Stimulated activated CD4-positive, alpha-beta T cell treated with anti-CD3 and anti-CD28 coated beads, Interleukin-4, amount 100 ng/mL, for 24 hours (primary cell): ENCODE measurements around the gene RNF111.
"Not testable (repeated sequence)": the region's sequence is repeated elsewhere in the genome, so short reads cannot be mapped to it uniquely, and the experiment has no call there.

Source experiments
- DNase-seq: peaks from one replicate; pipeline ENCODE4 v3.0.0-alpha.2; 2020

The RNF111 gene

DNA sequence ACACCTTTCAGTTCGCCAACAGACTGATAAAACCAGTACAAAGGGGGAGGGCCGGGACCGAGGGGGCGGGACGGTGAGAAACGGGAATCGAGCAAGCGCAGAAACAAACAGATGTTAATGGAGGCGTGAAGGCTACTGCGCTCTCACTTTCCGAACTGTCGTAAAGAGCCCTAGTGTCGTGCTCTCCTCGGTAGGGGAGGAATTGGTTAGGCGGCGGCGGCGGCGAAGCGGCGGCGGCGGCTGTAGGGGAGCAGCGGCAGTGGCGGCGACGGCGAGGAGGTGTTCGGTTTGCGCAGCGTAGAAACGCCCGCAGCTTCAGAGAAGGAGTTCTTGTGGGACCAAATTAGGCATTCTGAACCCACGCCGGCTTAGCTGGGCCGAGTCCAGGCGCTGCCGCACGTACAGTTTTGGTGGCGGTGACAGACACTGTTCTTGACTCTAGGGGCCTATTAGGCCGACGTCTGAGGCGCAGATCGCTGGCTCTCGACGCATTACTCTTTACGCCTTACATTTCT lies at the start of gene RNF111:
TSS of gene RNF111 (plus strand) at position 173 of the 515 bp plus-strand sequence. CDS start 43,160 bp downstream, outside the sequence.
- peak; percentile 91 for DNase-seq

DNA sequence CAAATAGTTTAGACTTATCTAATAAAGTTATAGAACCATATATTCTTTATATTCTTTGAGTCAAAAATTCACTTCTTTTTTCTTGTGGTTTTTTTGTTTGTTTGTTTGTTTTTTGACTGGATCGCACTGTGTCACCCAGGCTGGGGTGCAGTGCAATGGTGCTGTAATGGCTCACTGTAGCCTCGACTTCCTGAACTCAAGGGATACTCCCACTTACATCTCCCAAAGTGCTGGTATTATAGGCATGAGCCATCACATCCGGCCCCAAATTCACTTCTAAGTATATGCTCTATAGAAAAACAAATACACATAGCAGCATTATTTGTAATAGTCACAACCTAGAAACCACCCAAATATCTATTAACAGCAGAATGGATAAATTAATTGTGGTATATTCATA lies 40.3 kb upstream of the RNF111 start:
- DNase-seq = no peak

DNA sequence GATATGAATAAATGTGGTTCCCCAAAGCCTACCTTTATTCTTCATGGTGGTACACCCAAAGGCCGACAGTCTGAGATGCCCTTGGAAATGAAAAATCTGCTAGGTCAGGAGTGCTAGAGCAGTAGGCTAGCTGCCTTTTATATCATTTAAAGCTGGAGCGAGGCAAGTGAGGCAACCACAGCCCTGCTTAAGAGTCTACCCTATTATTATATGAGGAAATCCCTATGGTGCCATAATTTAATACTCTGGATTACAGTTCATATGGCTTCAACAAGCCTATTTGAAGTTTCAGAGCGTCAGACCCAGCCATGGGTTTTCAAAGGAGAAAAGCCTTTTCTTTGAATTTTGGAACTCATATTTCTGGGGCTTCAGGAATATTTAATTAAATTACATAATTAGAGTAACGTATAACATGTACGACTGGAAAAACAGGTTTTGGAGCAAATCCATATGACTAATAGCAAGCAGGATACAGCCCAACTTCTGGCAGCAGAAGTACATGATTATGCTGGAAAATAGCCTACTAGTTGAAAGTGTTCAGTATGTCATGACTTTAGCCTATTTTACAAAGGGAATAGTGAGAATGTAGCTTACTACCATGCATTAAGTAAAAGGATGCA lies 36.0 kb upstream of the RNF111 start:
- DNase-seq = no peak

DNA sequence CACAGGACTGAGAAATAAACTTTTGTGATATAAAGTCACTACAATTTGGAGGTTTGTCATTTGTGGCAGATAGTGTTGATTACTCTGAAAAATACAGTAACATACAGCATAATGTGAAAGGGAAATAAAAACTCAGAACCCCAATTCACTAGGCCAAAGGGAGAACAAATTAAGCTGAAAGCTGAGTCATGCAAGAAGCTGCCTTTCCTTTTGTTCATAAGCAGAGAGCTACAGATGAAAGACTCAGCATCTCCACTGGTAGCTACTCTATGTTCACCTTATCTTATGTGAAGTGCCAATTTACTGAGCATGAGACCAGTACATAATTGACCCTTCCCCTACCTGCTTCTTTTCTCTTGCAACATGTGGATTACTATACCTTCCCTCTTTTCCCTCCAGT lies 34.7 kb upstream of the RNF111 start:
- DNase-seq = no peak

DNA sequence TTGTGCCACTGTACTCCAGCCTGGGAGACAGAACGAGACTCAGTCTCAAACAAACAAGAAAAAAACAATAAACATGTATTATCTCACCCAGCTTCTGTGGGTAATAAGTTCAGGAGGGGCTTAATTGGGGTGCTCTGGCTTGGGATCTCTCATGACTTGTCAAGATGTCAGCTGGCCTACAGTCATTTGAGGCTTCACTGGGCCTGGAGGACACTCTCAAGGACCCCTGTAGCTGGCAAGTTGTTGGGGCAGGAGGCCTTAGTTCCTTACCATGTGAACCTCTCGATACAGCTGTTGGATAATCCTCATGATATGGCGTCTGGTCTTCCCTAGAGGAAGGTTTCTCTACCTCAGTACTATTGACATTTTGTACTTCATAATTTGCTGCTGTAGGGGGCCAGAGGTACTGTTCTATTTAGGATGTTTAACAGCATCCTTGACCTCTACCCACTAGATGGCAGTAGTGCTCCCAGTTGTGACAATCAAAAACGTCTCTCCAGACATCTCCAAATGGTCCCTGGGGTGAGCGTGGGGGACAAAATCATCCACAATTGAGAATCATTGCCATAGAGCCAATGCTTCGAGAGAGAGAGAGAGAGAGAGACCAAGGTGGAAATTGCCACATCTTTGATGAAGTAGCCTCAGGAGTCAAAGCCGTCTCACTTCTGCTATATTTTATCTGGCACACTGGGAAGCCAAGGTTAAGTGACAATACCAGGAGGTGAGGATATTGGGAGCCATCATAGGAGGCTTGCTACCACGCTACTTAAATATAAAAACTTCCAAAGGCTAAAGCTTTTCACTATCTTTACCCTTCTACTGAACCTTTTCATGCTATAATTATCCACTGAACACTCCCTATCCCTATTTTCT lies 30.1 kb upstream of the RNF111 start:
- DNase-seq = peak; percentile 71

DNA sequence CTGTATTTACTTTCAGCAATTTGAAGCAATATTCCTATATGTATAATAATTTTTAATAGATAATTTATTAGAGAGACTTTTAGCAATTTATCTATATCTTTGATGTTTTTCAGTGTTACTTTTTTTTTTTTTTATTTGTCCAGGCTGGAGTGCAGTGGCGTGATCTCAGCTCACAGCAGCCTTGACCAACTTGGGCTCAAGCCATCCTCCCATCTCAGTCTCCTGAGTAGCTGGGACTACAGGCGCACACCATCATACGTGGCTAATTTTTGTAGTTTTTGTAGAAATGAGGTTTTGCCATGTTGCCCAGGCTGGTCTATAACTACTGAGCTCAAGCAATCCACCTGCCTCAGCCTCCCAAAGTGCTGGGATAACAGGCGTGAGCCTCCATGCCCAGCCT lies 28.7 kb upstream of the RNF111 start:
- DNase-seq = no peak

DNA sequence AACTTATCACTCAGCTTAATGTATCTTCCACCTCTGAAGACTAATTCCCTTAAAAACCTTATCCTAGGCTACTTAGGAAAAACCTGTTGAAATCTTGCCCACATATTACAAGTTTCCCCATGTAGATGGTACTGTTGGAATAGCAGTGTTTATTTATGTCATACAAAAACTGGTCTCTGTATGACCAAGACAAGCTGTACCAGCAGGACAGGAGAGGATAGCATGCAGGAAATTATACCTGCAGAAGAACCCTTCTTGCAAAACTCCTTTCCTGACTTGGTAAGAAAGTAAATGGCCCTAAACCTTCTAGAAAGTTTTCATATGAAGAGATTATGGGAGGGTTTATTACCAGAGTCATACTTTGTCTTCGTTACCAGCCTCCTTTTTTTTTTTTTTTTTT lies 25.3 kb upstream of the RNF111 start:
- DNase-seq = no peak

DNA sequence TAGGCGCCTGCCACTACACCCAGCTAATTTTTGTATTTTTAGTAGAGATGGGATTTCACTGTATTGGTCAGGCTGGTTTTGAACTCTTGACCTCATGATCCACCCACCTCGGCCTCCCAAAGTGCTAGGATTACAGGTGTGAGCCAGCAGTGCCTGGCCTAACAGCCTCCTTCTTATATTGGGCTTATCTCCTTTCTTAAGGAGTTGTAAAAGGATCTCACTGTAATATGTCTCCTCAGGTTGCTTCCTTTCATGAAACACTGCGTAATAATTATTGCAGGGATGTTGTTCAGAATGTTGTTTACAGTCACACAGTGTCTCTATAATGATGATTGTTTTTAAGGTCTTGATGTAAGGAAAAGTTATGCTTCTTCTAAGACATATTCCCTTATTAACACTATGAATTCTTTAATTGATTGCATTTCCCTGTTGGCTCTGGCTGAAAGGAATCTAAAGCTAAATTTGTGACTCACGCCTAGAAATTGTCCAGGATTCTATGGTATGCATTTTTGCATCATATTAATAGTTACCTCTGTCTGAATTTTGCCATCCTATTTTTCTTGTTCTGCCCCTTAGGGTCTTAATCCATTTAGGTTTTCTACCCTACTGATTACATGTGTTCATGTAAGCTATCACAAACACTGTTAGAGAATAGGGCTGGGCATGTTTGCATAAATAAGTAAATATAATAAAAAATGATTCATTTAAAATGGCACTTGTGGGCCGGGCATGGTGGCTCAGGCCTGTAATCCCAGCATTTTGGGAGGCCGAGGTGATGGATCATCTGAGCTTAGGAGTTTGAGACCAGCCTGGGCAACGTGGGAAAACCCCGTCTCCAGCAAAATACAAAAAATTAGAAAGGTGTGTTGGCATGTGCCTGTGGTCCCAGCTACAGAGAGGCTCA lies 24.5 kb upstream of the RNF111 start:
- no peak for DNase-seq

DNA sequence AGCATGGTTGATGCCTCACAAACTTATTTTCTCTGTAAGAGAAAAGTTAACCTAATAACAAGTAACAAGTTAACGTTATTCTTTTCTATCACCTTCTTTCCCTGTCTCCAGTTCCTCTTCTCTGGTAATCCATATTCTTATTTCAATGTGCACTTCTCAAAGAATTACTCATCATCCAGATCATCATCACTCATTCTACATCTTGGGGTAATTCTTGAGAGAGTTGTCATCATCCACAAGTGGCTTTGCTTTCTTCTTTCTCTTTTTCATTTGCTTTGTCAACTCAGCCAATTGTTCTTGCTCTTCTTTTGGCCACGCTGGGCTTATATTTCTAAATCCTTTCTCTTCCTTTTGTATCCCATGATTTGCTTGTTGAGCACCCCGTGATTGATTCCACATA lies 20.8 kb upstream of the RNF111 start:
- DNase-seq = no peak

DNA sequence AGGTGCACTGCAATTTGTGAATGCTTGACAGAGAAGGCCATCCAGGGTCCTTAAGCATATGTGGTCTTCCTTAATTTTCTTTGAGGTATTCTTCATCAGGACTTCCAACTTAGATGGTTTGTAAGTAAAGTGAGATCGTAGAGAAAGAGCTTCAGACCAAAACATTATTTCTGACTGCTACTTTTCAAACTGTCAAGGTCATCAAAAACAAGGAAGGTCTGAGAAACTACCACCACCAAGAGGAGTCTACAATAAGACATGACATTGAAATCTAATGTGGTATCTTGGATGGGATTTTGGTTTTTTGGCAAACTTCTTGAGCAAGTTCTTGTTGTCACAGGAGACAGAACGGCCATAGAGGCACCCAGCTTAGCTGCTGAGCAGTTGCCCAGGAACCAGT lies 20.0 kb upstream of the RNF111 start:
- DNase-seq = no peak

DNA sequence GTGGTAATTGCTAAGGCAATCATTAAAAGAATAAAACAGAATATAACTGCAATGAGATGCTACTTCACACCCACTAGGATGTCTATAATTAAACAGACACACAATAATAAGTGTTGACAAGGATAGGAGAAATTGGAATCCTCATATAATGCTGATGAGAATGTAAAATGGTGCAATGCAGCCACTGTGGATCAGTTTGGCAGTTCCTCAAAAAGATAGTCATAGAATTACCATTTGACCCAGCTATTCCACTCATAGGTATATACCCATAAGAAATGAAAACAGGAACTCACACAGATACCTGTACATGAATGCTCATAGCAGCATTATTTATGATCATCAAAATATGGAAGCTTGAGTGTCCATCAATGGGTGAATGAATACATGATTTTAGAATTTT lies 9.6 kb upstream of the RNF111 start:
- DNase-seq = no peak

DNA sequence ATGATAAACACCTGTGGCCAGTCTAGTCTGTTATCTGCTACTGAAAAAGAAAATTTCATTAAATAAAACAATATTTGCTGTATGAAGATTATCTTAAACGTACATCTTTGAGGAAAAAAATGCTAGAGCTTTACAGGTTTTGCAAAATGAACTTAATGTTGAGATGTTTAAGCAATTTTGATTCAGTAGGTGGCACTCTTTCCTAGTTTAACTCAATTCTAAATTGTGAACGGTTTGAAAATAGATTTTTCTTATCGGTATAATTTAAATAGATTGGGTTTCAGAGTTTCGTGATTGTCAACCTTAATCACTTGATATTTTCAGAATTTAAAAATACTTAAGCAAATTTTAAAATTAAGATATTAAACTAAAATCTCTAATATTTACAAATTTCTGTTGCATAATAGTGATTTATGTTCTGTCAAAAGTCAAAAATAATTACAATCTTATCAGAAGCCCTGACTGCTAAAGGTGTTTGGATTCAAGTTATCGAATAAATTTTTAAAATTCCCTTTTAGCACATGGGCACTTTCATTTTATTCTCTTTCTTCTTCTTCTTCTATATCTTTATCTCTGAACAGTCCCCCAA lies 7.0 kb upstream of the RNF111 start:
- DNase-seq = no peak

DNA sequence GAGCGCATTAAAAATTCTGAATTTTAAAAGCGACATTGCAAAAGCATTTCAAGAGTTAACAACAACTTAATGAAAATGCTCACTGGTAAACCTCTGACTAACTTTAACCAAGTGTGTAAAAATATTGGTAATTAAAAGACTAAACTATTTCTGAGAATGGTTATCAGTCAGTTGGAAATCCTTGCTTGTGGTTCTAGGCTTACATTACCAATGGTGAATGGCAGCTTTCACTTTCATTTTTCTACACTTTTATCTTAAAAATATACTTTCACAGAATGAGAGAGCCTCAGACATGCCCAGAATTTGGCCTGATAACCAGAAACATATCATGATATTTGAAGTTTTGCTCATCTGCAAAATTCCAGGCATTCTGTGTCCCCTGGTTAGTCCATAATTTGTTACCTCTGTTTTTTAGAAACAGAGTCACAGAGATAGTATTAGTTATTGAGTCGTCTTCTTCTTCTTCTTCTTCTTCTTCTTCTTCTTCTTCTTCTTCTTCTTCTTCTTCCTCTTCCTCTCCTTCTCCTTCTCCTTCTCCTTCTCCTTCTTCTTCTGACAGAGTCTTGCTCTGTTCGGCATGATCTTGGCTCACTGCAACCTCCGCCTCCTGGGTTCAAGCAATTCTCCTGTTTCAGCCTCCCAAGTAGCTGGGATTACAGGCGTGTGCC lies 5.5 kb upstream of the RNF111 start:
- DNase-seq = no peak

DNA sequence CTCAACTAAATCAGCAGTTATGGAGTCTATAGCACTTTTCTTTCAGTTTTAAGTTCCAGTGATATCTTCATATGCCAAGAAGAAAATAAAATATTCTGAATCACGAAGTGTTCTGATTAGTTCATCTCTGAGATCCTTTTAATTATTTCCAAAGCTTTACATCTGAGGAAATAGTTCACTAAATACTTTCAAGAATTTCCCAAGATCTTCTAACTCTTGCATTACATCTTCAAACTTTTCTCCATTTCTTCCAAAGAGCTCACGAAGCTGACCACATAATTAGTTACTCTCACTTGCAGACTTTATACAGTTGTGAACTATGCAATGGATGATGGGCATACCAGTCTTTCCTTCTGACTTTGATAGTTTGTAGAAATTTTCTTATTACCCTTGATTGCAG lies 4.2 kb upstream of the RNF111 start:
- DNase-seq = no peak

DNA sequence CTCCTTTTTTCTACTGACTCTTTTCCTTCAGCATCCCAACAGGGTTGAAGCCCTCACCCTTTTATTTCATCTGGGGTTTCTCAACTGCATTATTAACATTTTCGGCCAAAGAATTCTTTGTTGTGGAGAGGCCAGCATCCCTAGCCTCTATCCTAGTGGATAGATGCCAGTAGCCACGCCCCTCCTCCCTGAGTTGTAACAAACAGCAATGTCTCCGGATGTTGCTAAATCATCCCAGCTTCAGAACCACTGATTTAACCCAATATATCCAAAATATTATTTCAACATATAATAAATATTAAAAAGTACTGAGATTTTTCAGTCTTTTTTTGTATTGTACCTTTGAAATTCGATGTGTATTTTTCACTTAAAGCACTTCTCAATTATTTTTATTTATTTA lies 2.0 kb upstream of the RNF111 start:
- DNase-seq = no peak

DNA sequence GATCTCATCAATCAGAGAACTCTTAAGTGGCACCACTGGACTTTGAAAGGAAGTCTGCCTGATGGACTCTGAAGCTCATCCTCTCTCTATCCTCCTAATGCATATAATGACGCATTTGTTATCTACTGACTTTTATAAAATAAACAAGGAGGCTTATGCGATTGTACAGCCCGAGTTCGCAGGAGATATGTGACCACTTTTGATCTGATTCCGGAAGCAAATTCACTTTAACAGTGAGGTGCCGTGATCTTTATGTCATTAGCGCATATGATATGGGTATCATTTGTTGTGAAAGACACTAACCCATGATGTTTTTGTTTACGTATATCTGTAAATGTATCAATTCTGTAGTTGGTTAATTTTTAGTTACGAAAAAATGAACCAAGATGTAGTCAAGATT lies 427 bp upstream of the RNF111 start:
- peak; percentile 10 for DNase-seq

DNA sequence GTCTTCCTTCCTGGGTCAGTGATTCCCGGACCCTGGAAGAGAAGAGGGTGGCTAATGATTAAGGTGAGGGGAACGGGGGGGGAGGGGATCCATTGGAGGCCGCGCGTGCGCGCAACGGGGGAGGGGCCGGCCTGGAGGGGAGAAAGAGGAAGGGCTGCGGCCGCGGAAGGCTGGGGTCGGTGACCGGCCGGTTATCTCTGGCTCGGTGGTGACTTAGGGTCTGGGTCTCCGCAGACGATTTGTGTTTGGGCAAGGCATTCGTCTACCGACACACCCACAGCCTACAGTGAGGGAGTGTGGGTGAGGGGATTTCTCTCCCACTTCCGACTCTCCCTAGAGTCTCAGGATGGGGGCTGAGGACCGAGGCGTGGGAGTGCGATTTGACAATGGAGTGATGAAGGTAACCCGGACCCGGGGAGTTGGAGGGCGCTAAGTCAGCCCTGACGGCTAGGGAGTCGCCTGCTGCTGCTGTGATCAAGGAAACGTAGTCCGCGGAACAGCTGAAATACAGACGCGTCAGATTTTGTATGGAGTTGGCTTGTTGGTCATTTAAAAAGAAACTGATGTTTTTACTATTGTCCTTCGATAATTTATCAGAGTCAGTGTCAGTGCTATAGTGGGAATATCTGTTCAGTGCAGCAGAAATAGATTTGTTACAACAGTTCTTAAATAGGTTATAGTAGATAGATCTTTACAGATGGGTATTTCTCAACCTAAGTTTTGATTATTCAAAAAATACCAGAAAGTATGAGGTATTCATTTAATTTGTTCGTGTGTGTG lies 733 bp downstream of the RNF111 start:
- peak; percentile 57 for DNase-seq

DNA sequence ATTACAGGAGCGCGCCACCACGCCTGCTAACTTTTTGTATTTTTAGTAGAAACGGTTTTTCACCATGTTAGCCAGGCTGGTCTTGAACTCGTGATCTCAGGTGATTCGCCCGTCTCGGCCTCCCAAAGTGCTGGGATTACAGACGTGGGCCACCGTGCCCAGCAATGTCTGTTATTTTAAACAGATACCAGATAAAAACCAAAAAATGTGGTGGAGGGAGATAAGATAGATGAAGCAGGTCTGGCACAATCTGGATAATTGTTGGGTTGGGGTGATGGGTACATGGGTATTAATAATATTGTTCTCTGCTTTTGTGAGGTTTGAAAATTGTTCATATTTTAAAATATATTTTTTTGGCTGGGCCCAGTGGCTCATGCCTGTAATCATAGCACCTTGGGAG lies 4.7 kb downstream of the RNF111 start:
- no peak for DNase-seq

DNA sequence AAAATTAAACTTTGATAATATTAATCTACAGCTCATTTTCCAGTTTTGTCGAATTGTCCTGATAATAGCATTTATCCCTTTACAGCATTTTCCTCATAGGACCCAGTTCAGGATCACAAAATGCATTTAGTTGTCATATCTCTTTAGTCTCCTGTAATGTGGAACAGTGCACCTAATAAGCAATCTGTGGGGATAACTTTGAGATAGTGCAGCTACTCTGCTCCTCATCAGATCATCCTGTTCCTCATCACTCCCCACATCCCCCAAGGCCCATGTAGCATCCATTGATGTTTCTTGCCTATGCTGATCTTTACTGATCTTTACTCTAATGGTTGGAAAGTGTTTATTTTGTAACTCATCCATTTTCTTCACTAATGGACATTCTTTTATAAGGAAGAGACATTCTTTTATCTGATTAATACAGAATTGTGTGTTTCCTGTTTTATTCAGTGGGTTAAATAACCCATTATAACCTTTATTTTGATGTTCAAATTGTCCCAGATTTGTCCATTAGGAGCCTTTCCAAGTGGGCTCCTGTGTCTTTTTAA lies 7.5 kb downstream of the RNF111 start:
- no peak for DNase-seq

DNA sequence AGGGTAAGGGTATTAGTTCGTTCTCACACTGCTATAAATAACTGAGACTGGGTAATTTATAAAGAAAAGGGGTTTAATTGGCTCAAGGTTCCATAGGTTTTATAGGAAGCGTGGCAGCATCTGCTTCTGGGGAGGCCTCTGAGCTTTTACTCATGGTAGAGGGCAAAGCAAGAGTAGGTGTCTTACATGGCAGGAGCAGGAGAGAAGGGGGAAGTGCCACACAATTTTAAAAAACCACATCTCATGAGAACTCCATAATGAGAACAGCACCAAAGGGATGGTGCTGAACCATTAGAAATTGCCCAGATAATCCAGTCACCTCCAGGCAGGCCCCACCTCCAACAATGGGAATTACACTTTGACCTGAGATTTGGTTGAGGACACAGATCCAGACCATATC lies 12.2 kb downstream of the RNF111 start:
- DNase-seq = no peak

DNA sequence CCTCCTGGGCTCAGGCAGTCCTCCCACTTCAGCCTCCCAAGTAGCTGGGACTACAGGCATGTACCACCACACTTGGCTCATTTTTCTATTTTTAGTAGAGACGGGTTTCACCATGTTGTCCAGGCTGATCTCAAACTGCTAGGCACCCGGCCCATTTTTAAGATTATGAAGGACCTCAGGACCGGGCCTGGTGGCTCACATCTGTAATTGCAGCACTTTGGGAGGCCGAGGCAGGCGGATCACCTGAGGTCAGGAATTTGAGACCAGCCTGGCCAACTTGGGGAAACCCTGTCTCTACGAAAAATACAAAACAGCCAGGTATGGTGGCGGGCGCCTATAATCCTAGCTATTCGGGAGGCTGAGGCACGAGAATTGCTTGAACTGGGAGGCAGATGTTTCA lies 12.8 kb downstream of the RNF111 start:
- DNase-seq = not testable (repeated sequence)
